Stimulated activated CD4-positive, alpha-beta T cell treated with anti-CD3 and anti-CD28 coated beads, TNF-alpha, amount 100 ng/mL, for 24 hours (primary cell): ENCODE measurements around the gene SEMA5A.

Source experiments
- DNase-seq, 3 experiments: peaks; one replicate each; pipeline ENCODE4 v3.0.0-alpha.2; 2020; ENCODE audit warnings: low read depth in 3 of 3

Gene SEMA5A

DNA sequence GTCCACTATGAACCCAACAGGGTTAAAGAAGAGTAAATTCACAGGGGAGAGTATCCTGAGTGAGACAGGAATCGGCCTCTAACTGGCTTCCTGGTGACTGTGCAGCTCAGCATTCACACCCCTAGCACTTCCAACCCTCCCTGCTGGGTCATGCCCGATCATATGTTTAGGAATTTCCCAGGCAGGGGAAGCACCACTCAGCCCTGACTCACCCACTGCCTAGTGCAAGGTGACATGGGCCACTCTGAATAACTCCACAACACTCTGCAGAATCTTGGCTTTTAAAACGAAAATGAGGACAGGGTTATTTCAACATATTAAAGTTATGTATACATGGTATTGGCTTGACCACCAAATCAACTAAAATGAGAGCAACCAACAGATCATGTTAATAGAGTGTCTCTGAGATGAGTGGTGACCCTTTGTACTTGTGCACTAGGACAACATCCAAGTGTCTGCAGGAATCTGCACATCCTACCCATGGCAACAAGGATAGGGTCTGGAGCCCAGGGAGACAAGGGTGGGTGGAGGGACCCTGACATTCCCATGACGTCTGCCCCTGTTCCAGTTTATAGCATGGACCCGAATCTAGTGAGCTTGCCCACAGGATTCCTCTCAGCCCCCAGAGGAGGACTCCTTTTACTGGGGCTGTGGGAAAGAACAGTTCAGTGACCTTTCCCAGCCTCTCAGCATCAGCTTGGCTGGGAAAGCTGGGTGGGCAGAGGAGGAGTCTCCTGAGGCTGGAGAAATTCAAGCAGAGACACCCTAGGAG, 485.8 kb downstream of the SEMA5A start:
- DNase-seq, result no peak

DNA sequence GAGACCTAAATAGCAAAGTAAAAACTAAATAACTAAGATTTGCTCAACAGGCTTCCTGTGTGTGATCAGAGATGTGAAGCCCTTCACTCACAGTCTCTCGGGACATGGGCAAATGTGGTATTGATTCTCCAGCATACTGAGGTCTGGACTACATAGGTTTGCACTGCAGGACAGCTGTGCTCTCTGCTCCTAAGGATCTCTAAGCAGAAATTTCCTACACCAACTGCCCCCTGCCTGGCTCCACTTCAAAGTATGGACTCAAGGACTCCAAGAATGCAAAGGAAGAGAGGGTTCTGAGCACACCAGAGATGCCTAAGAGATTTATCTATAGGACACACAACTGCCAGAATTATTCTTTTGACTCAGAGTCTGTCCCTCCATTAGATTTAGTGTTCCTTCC, 487.2 kb downstream of the SEMA5A start:
- DNase-seq, result no peak

DNA sequence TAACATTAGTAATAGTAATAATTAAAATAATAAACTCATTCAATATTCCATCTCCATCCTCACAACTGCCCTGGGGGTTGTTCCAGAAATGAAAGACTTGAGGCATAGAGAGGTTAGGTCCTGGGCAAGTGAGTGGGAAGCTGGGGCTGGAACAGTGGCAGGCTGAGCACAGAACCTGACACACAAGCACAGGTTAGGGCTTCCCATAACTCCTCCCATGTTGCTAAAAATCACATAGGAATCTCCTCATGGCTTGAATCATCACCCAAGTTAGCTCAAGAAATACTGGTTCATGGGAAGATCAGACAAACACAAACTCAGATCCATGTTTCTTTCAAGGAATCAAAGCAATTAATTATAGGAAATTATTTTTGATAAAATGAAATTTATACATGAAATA, 487.7 kb downstream of the SEMA5A start:
- no peak for DNase-seq

DNA sequence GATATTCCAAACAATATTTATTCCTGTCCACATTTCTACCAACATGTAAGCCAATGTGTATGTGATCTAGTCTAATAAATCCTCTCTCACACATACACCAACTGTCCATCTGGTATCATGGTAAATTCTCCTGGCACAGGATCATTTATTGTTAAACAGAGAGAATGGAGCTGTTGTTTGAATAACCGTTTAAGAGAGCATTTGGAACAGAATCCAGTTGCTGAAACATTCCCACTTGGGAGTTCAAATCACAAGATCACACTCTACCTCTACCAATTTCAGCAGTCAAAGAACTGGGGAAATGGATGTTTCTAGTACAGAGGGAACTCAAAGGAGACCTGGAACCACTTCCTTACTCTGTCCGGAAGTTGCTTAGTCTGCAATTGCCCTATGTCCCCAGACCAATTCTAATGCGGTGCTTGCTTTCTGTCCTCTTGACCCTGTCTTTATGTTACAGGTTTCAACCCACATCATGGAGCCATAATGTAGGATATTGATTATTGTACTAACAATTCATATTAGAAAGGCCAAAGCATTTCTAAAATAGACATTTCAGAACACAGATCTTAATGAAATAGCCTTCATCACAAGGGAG, 488.4 kb downstream of the SEMA5A start:
- no peak for DNase-seq

DNA sequence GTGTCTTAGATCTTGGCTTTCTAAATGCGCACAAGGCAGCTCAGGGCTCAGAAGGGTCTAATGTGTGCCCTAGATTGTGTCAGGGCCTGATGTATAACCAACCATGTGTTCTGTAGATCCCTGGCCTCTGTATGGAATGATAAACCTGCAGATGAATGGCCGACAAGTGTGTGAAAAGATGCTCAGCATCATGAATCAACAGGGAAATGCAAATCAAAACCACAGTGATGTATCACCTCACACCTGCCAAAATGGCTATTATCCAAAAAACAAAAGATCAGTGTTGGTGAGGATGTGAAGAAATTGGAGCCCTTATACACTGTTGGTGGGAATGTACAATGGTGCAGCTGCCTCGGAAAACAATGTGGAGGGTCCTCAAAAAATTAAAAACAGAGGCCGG, 489.8 kb downstream of the SEMA5A start:
- no peak for DNase-seq

DNA sequence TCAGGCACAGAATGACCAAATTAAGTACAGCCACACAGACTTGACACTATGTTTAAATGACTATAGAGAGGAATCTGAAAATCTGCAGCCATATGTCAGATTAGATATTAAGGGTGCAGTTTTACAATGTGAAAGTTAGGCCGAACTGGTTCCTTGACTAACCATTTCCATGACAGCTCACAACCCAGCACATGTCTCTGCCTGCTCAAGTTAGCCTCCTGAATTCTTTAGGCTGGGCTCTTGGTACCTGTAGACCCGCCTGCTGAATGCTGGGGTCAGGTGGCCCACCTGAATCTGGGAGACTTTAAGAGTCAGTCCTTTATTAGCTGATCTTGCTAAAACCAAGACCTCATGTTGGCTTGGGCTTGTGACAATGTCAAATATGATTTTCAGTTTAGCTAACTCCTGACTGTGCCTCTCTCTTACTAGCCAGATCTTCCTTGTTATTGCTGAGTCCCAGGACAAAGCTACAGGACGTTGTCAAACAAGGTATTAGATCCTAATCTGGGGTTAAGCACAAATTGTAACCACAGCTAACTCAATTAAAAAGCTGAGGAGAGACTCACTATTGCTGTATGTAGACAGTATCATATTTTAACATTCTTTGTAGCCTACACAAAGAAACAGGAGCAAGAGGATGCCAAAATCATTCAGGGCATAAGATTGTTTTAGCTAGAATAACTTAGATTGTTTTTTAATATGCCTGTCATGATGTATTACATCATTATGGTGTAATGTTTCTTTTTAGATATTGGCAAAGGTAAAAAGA, 490.9 kb downstream of the SEMA5A start:
- DNase-seq, result no peak

DNA sequence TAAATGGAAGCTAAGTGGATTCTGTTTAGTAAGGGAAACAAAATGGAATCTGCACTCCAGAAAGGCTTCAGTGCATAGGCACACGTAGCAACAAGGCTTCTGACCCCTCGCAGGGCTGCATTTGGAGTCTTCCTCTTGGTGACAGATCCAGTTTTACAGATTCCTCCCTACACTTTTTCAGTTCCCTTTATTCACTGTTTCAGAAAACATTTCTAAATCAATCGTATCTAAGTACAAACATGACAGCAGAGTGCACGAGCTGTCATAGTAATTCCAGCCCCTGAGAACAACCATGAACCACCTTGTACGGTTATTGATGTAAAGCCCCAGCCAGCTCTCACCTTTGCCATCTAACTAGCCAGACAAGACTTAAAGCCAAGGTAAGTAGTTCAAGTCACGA, 491.6 kb downstream of the SEMA5A start:
- DNase-seq, result no peak

DNA sequence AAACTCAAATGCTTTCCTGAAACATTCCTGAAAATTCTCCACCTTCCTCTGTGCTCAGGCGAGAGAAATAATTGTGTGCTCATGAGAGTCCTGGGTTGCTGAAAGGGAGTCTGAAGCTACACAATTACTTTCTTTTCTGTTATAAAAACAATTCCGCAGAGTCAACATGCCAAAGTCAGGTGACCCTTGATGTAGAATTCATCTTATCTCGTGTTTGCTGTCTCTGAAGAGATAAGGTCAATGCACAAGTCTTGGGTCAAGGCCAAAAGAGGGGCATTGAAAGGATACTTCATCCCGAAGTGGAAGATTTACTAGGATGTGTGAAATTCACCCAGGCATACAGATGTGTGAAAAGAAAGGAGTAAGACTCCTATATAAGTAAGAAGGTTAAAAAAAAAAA, 493.5 kb downstream of the SEMA5A start:
- DNase-seq, result no peak

DNA sequence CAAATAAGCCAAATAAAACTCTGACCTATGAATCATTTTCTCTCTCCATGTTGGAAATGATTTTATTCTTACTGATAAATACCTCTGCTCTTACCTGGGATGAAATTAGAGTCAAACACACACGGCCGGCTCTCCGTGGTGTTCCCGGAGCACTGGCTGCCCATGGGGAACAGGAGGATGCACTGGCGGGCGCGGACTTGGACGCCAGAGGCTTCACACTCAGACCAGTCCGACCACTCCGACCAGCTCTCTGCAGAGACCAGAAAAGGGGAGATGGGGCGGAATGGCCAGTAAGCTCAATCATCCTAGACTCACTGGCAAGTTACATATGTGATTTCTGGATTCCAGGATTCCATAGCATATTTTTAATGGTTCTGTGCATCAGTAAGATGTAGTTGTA, 494.1 kb downstream of the SEMA5A start:
- DNase-seq, result no peak

DNA sequence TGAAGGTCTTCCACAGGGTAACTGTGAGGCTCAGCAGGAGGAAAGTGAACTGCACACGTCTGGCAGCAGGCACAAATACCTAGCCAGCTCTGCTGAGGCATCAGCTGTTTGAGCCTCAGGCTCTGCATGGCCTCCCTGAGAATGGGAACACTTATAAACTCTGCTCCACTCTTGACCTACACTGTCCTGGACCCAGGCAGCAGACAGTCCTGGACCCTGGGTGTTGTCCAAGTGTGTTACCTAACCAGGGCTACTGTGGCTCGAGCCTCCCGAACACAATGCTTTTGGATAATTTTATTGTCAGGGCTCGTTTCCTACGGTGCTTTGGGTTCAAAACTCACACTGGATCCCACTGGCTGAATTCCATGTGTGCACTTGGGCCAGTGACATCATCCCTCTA, 497.9 kb downstream of the SEMA5A start:
- DNase-seq, result no peak

DNA sequence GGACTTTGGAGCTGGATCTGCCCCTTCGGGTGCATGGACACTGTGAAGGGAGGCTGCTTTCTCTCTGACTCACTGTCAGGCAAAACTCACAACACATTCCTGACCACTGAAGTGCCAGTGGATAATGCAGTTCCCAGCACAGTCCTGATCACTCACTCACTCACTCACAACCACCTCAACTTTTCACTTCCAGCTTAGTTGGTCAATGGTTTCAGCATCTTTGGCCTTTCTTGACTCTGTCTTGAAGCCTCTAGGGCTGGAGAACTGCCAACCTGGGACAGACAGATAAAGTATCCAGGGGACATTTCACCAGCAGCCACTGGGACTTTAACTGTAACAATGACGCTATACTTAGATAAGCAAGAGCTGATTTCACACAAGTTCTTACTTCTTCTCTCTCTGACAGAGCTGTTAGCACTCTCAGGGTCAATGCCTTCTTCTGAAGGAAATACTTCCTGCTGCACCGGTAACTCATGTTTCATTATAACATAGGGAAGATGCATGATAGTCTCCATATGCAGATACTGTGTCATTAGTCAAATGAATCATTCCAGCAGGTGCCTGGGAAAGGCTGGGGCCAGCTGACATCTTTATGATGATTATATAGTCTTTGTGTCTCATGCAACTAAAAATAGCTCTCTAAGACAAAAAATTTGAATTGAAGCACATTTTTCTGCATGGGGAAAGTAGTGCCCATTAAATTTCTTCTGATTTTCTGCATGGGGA, 499.0 kb downstream of the SEMA5A start:
- no peak for DNase-seq

DNA sequence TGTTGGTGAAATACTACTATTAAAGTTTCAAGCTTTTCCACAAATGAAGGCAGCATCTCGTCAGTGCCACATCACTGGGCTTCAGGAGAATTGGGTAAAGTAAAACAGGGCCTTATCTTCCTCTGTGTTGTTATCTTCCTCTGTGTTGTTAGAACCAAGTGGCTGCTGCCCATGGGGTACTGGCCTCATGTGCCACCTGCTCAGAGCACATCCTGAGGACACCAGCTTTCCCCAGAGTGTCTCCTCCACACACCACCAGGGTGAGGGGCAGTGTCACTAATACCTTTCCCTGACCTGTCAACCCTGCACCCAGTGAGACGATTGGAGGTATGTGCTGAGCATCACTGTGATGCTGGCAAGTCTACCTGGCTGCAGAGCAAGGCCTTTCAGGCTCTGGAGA, 499.9 kb downstream of the SEMA5A start:
- no peak for DNase-seq

DNA sequence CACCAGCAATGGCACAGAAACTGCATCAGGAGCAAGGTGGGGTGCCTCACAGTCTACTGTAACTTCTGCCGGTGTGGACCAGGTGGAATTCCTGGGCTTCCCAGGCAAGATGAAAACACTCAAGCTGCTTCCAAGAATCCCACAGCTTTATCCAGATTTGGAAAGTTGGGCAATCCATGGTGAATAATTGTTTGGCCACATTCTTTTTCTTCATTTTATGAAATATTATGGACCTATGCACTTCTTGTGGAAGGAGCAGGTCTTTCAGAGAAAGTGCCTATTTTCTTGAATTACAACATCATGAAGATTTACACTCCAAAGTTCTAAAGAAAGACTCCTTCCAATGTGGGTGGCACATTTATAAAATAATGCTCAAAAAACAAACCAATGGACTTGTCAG, 503.6 kb downstream of the SEMA5A start:
- DNase-seq, result no peak

DNA sequence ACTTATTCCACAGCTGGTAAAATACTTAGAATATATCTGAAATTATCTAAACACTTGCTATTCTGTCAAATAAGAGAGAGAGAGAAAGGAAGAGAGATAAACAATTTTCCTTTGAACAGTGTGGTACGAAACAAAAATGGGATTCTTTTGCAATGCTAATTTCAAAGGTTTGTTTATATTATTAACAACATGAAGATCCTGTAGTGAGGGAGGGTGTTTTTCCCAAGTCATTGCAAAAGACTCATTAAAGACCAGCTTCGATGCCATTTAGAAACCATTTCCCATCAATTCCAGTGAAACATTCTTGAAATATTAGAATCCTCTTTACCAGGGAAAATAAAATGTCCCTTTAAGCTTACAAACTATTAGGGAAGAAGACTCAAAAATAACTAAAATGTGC, 505.4 kb downstream of the SEMA5A start:
- no peak for DNase-seq

DNA sequence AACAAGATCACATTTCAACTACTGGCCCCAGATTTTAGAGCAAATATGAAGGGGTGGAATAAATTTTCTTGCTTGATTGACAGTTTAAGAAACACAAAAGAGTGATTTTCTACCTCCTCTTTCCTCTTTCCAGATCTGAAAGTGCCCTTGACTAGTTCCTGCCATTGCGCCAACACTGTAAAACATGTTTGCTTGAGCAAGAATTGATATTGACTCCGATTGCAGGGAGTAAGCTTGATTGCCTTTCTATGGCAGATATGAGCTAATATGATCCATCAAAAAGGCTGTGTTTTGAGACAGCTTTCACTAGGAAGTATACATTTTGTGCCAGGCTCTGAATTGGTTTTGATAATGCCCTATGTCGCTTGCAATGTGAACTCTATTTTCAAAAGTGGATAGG, 508.8 kb downstream of the SEMA5A start:
- DNase-seq, result no peak

DNA sequence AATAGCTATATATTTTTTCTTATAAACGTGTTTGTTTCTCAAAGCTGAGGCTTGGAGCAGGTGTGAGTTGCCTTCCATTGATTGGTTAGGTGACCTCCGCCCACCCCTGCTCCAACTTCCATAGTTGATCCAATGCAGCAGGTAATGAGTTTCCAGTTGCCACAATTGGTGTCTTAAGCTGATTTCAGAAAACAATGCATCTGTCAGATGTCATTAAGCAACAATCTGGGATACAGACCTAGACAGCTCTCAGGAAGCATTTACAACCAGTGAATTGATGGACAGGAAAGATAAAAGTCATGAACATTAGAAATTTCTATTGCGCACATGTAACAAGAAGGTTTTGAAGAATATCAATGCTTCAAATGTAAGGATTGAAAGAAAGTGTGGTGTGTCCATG, 510.5 kb downstream of the SEMA5A start:
- DNase-seq, result no peak

DNA sequence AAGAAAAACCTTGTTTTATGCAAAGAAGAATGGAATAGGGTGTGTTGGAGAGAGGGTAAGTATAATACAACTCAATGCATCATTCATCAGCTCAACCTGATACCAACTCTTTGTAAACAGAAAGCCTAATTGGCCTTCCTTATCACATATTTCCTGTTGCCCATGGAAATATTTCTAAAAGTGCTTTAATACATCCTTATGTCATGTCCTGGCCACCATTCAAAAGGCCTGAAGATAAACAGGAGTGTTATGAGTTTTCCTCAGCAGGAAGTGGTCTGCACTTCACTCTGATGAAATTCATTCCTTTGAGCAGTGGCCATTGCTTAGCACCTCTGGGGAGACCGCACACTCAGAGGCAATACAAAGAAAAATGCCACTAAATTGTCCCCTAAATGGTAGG, 511.2 kb downstream of the SEMA5A start:
- DNase-seq, result no peak

DNA sequence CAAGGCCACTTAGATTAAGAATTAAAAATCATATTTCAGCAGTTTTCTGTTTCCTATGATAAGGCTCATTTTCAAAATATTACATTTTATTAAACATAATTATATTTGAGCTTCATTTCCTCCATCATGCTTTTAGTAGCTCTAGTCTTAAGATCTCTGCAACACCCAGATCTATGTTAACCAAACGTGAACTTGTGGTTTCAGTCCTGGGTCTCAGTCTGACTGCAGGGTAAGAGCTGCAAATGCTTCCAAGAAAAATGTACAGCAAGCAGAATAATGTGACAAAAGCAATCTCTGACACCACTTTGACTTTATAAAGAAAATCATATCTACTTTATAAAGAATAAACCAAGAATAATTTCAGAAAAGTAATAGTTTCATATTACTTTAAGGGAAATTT, 512.4 kb downstream of the SEMA5A start:
- no peak for DNase-seq

DNA sequence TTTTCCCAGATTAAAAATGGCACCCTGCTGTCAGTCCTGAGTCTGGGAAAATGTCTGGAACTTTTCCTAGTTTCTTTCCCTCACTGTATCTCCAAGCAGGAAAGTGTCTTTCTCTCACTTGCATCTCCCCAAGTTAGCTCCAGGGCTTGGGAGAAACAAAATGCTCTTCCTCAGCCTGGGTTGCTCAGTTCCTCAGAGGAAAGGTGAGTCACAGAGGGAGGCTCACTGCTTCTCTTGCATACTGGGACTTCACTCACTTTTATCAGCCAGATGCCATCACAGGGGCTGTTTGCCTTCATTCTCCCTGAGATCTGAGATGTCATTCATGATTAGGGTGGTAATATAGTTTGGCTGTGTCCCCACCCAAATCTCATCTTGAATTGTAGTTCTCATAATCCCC, 519.9 kb downstream of the SEMA5A start:
- DNase-seq, result no peak

DNA sequence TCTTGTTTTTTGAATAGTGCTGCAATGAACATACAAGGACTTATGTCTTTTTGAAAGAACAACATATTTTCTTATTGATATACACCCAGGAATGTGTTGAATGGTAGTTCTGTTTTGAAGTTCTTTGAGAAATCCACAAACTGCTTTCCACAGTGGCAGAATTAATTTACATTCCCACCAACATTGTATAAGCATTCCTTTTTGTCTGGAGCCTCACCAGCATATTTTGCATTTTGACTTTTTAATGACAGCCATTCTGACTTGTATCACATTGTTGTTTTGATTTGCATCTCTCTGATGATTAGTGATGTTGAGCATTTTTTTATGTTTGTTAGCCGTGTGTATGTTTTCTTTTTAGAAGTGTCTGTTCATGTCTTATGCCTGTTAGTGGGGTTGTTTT, 524.9 kb downstream of the SEMA5A start:
- DNase-seq, result no peak

DNA sequence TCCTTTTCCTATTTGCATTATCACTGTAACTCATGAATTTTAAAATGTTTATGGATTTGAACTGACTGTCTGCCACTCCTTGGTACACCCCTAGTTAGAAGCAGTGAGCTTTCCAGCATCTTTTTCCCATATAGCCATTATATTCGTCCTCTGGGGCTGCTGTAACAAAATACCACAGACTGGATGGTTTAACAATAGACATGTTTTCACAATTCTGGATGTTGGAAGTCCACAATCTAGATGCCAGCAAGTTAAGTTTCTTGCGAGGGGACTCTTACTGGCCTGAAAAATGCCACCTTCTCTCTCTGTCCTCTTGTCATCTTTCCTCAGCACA, 530.0 kb downstream of the SEMA5A start:
- DNase-seq, result no peak

DNA sequence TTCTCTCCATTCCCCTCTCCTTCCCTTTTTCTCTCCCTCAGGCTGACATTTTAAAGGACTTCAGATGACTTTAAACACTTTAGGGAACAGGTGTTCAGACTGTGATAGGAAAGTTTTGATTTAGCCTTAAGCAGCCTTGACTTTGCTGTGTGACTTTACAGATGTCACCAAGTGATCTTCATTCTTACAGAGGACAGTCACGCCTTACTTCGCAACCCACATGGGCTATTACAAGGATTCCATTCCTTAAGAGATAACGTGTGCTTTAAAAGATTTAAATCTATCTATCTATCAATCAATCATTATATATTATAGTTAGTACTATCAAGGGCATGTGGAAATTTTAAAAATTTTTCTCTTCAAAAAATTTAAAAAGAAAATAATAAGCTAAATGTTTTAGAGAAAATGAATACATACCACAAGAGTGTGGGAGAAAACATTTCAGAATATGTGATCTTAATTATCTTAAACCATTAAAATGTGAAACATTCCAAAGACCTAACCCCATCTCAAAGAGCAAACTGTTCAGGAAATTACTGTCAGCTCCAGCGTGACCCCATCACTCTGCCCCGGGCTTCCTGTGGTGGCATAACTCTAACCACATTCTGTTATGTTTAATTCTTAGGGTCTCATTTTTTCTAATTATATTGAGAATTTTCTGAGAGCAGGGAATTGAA, 530.5 kb downstream of the SEMA5A start:
- no peak for DNase-seq
